Omental fat pad (tissue), 4 donors: ENCODE measurements around the gene FAM234A. TPM values are rescaled to one million over a fixed set of nuclear protein-coding genes. Genes with fewer than 3 reads are reported as not detected.
"Not testable (repeated sequence)": the region's sequence is repeated elsewhere in the genome, so short reads cannot be mapped to it uniquely, and the experiment has no call there.

ENCODE experiments used
- ATAC-seq: fragments of 150-250 bp; one replicate; pipeline ENCODE4 v1.9.1; 2016; ENCODE audit warnings: mild to moderate bottlenecking, moderate library complexity; ENCODE audit not compliant: low FRiP score
- DNase-seq: peaks from one replicate; pipeline ENCODE4 v3.0.0-alpha.2; 2019; ENCODE audit warnings: low spot score
- total RNA-seq, 4 donors: library from RNA; depleted of rRNA; stranded (reverse); fragments of >200 nt; gene quantifications; one replicate each; pipeline ENCODE4 v1.1.0, GENCODE V29; 2016
- TF ChIP-seq, protein P1 (sequence below), 3 donors: fragments of 450-650 bp; IDR thresholded peaks; one replicate each; pipeline ENCODE4 v1.5.1; 2016 to 2017; ENCODE audit warnings: antibody characterized with exemption in 3 of 3, mild to moderate bottlenecking in 3 of 3, moderate library complexity in 2 of 3

The FAM234A gene
- total RNA-seq, 4 donors from 2014 or later: 48.5 to 119 (median 69.3) TPM

DNA sequence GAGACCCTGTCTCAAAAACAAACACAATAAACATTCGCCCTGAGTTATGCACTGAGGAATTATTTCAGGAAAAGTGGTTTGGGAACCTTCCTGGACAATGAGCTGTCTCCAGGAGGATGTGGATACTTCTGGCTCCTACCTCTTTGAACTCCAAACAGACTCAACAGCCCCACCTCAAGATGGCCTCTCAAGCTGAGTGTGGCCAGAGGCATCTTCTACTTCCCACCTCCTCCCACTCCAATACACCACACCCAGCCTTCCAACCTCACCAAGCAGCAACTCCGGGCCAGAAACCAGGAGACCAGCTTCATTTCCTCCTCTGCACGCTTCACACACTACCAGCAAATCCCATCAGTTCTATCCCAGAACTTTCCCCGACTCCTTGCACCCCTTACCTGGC lies 42.8 kb upstream of the FAM234A start:
- ATAC-seq (no peak), DNase-seq (no peak)
- TF ChIP-seq, protein P1, sequence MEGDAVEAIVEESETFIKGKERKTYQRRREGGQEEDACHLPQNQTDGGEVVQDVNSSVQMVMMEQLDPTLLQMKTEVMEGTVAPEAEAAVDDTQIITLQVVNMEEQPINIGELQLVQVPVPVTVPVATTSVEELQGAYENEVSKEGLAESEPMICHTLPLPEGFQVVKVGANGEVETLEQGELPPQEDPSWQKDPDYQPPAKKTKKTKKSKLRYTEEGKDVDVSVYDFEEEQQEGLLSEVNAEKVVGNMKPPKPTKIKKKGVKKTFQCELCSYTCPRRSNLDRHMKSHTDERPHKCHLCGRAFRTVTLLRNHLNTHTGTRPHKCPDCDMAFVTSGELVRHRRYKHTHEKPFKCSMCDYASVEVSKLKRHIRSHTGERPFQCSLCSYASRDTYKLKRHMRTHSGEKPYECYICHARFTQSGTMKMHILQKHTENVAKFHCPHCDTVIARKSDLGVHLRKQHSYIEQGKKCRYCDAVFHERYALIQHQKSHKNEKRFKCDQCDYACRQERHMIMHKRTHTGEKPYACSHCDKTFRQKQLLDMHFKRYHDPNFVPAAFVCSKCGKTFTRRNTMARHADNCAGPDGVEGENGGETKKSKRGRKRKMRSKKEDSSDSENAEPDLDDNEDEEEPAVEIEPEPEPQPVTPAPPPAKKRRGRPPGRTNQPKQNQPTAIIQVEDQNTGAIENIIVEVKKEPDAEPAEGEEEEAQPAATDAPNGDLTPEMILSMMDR (IDR thresholded peaks at IDR 0.05): no peak

DNA sequence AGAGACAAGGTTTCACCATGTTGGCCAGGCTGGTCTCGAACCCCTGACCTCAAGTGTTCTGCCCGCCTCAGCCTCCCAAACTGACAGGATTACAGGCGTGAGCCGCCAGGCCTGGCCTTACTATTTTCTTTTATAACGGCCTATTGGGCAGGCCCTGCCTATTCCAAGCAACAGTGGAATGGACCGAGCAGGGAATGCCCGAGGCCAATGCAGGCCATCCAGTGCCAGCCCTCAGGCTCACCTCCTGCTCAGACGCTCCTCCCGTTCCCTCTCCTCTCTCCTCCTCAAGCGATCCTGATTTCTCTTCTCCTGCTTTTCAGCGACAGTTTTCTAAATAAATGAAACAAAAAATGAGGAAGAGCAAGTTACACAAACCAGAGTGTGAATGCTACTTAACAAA lies 41.9 kb upstream of the FAM234A start:
- no peak for DNase-seq
- ATAC-seq: no peak
- TF ChIP-seq, protein P1 (IDR thresholded peaks at IDR 0.05): no peak

DNA sequence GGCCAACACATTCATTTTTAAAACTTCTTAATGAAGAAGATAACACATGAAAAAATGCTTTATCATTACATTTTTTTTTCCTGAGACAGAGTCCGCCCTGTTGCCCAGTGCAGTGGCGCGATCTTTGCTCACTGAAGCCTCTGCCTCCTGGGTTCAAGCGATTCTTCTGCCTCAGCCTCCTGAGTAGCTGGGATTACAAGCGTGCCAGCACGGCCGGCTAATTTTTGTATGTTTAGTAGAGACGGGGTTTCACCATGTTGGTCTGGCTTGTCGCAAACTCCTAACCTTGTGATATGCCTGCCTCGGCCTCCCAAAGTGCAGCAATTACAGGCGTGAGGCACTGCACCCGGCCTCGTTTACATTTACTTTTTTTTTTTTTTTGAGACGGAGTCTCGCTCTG lies 41.2 kb upstream of the FAM234A start:
- no peak for ATAC-seq
- DNase-seq: no peak
- TF ChIP-seq, protein P1 (IDR thresholded peaks at IDR 0.05): no peak

DNA sequence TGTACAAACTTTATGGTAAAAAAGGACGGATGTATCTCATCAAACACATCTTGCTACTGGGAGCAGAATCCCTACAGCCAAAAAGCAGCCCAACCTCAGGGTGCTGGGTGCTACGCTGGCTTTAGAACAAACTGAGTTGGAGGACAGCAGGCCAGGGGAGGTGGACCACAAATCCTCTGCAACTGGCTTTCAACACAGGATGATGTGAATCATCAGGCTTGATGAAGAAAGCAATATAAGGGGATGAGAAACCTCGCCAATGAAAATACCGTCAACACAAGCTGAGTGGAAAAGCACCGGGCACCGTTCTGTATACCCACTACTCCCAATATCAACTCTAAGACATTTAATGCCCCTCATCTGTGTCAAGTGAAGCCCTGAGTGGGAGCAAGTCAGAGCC lies 40.1 kb upstream of the FAM234A start:
- ATAC-seq (no peak), DNase-seq (no peak)
- TF ChIP-seq, protein P1 (IDR thresholded peaks at IDR 0.05): no peak

DNA sequence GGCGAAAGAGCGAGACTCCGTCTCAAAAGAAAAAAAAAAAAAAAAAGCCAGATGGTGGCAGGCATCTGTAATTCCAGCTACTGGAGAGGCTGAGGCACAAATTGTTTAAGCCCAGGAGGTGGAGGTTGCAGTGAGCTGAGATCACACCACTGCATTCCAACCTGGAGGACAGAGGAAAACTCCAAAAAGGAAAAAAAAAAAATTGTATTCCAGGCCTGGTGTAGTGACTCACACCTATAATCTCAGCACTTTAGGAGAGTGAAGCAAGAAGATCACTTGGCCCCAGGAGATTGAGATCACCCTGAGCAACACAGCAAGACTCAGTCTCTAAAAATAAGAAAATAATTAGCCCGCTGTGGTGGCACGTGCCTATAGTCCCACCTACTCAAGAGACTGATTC lies 34.2 kb upstream of the FAM234A start:
- TF ChIP-seq, protein P1 (IDR thresholded peaks at IDR 0.05): no peak
- DNase-seq (no peak), ATAC-seq (no peak)

DNA sequence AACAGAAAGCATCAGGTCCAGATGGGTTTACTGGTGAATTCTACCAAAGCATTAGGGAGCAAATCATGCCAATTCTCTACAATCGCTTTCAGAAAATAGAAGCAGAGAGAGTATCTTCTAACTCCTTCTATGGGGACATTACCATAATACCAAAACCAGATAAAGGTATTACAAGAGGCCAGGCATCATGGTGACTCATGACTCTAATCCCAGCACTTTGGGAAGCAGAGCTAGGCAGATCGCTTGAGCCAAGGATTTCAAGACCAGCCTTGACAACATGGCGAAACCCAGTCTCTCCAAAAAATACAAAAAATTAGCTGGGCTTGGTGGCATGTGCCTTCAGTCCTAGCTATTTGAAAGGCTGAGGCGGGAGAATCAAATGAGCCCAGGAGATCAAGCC lies 31.4 kb upstream of the FAM234A start:
- DNase-seq: no peak
- TF ChIP-seq, protein P1 (IDR thresholded peaks at IDR 0.05): no peak
- ATAC-seq: no peak

DNA sequence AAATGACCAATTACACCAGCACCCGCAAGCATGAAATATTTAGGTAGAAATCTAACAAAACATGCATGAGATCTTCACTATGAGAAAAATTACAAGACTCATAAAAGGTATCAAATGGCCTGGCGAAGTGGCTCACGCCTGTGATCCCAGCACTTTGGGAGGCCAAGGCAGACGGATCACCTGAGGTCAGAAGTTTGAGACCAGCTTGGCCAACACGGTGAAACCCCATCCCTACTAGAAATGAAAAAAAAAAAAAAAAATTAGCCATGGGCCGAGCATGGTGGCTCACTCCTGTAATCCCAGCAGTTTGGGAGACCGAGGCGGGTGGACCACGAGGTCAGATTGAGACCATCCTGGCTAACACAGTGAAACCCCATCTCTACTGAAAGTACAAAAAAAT lies 30.6 kb upstream of the FAM234A start:
- DNase-seq, ATAC-seq: not testable (repeated sequence)

DNA sequence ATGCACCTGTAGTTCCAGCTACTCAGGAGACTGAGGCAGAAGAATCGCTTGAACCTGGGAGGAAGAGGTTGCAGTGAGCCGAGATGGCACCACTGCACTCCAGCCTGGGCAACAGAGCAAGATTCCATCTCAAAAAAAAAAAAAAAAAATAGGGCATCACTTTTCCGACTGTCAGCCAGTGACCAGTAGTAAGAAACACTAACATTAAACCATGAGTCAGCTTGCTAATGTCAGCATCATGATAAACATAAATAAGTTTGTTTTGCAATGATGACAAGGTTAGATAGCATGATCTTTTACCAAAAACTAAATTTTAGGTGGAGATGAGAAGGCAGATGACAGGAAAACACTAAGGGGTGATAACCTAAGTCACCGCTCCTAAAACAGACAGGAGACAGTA lies 25.3 kb upstream of the FAM234A start:
- not testable (repeated sequence) for DNase-seq, ATAC-seq

DNA sequence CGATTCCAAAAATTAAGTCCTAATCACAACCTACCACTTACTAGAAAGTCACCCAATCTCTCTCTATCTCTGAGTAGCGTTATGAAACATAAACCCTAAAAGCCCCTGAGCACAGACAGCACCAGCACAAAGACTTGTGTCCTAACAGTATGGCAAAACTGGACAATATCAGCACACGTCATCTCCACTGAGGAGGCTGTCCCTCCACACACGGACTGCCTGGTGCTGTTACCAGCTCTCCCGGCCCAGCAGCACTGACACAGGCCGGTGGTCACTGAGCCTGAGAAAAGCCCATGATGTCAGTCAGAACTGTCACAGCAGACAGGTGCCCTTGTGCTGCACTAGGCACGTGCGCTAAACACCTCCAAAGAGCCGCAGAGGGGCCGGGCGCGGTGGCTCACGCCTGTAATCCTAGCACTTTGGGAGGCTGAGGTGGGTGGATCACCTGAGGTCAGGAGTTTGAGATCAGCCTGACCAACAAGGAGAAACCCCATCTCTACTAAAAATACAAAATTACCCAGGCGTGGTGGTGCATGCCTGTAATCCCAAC lies 22.9 kb upstream of the FAM234A start:
- DNase-seq, ATAC-seq: not testable (repeated sequence)
